ENCODE measurements around the gene MPPED2.

- TF ChIP-seq CTCF (IDR thresholded peaks at IDR 0.05) = no peak
- TF ChIP-seq POLR2AphosphoS5 (IDR thresholded peaks at IDR 0.05) = no peak
Observed at GRCh38 chr11:30543066-30543465, 43.1 kb downstream of the MPPED2 start.

Measured in stomach (tissue), 4 donors.